Measurements from ENCODE around the gene ADAM33.

The ADAM33 gene

GRCh38 chr20:3645309-3646066 lies 36.3 kb downstream of the ADAM33 start:
- DNase-seq, result no peak

GRCh38 chr20:3640259-3640658 lies 41.6 kb downstream of the ADAM33 start:
- no peak for DNase-seq

GRCh38 chr20:3635346-3635745 lies 46.5 kb downstream of the ADAM33 start:
- no peak for DNase-seq

GRCh38 chr20:3633913-3634478 lies 47.8 kb downstream of the ADAM33 start:
- no peak for DNase-seq

GRCh38 chr20:3632311-3633004 lies 49.4 kb downstream of the ADAM33 start:
- no peak for DNase-seq

GRCh38 chr20:3631534-3631933 lies 50.3 kb downstream of the ADAM33 start:
- DNase-seq, result no peak

- DNase-seq, result no peak
These were observed 51.4 kb downstream of the ADAM33 start for GRCh38 chr20:3630429-3630828.

- DNase-seq, result no peak
These were observed 51.9 kb downstream of the ADAM33 start for GRCh38 chr20:3629893-3630292.

- DNase-seq, result no peak
These were observed 53.1 kb downstream of the ADAM33 start for GRCh38 chr20:3628502-3629314.

- DNase-seq, result no peak
These were observed 54.3 kb downstream of the ADAM33 start for GRCh38 chr20:3627476-3627875.

- no peak for DNase-seq
These were observed 59.4 kb downstream of the ADAM33 start for GRCh38 chr20:3622406-3622805.

- no peak for DNase-seq
These were observed 60.7 kb downstream of the ADAM33 start for GRCh38 chr20:3621111-3621510.

Data from CD4-positive, alpha-beta T cell treated with Interleukin-17A for 4 hours (primary cell).